Natural killer cell (primary cell): ENCODE data around the gene FBXW11. TPM values are rescaled to one million over a fixed set of nuclear protein-coding genes. Genes with fewer than 3 reads are reported as not detected.

Experiments
- ATAC-seq, 3 donors: fragments of 150-1000 bp in 2 of 3; fragments of 200-7000 bp in 1 of 3; cut with Tn5 transposase; 1 replicate in 1 of 3; 2 replicates in 2 of 3; pipeline ENCODE4 v1.10.0; 2021; ENCODE audit warnings: mild to moderate bottlenecking in 2 of 3, moderate library complexity in 2 of 3
- DNase-seq, 2 donors: peaks; one replicate each; pipeline versions ENCODE4 v3.0.0 to v3.0.0-alpha.2; 2013 to 2021; ENCODE audit warnings: mixed read lengths in 1 of 2
- H3K27ac ChIP-seq: one replicate; pipeline ENCODE4 v1.5.1; 2013; ENCODE audit warnings: mild to moderate bottlenecking, low read length
- H3K27me3 ChIP-seq: one replicate; pipeline ENCODE4 v1.6.1; 2013; ENCODE audit warnings: low read length; ENCODE audit not compliant: control insufficient read depth, insufficient read depth
- H3K36me3 ChIP-seq: one replicate; pipeline ENCODE4 v1.6.1; 2013; ENCODE audit warnings: low read length; ENCODE audit not compliant: control insufficient read depth, insufficient read depth
- H3K4me1 ChIP-seq: one replicate; pipeline ENCODE4 v1.6.1; 2013; ENCODE audit warnings: low read length; ENCODE audit not compliant: control insufficient read depth, insufficient read depth
- H3K4me3 ChIP-seq: one replicate; pipeline ENCODE4 v1.5.1; 2013; ENCODE audit warnings: low read length
- H3K9me3 ChIP-seq: one replicate; pipeline ENCODE4 v1.6.1; 2013; ENCODE audit warnings: low read length; ENCODE audit not compliant: control insufficient read depth, insufficient read depth
- H3K27ac Mint-ChIP-seq, 2 donors: one replicate each; pipeline ENCODE4 v1.8.0; 2022; ENCODE audit warnings: mild to moderate bottlenecking in 2 of 2, mixed read lengths in 2 of 2, moderate library complexity in 1 of 2
- H3K27me3 Mint-ChIP-seq, 2 donors: one replicate each; pipeline ENCODE4 v1.8.0; 2022; ENCODE audit warnings: low read depth in 2 of 2, mixed read lengths in 2 of 2
- H3K36me3 Mint-ChIP-seq: one replicate; pipeline ENCODE4 v1.8.0; 2022; ENCODE audit warnings: mixed read lengths
- H3K4me1 Mint-ChIP-seq, 2 donors: one replicate each; pipeline ENCODE4 v1.8.0; 2022; ENCODE audit warnings: mixed read lengths in 2 of 2
- H3K4me3 Mint-ChIP-seq: one replicate; pipeline ENCODE4 v1.8.0; 2022; ENCODE audit warnings: mild to moderate bottlenecking, moderate library complexity, mixed read lengths
- H3K9me3 Mint-ChIP-seq, 2 donors: one replicate each; pipeline ENCODE4 v1.8.0; 2022; ENCODE audit warnings: mixed read lengths in 2 of 2
- CTCF ChIP-seq: fragments of 200-600 bp; IDR thresholded peaks from one replicate; pipeline ENCODE4 v1.8.0; 2022; ENCODE audit warnings: antibody characterized with exemption
- WGBS: methylation state at CpG from one replicate; pipeline ENCODE4 v1.1.7; 2013; ENCODE audit warnings: missing lambda C conversion rate; ENCODE audit not compliant: insufficient coverage; 5-methylcytosine and 5-hydroxymethylcytosine counted together
- intact Hi-C: fragments of 100-400 bp; cut with micrococcal nuclease; formaldehyde crosslinking; loops from one replicate; pipeline ENCODE4 v1.14.2; 2022
- total RNA-seq, 4 donors: library from RNA; stranded (reverse); fragments of 120-200 nt in 1 of 4; gene quantifications; one replicate each; pipeline versions ENCODE4 v1.2.3 to v1.2.4, GENCODE V29; 2013 to 2022

FBXW11 gene
- total RNA-seq, 3 donors from 2014 or later (not counting 1 experiment from before 2014, with no cell fraction given), result 26.7 to 40.3 (median 39.5) TPM

- H3K4me3 ChIP-seq, result no peak overlapping the region
- no peaks in the 10 kb centered on the region for H3K27me3 Mint-ChIP-seq
- no peak overlapping the region for H3K4me3 Mint-ChIP-seq
- H3K4me1 Mint-ChIP-seq, result peaks cover 41 to 53% of the 10 kb centered on the region in 2 donors
- WGBS, result 83% methylated on average over 5 of the region's 7 CpGs
- ATAC-seq, result no peak
- H3K4me1 ChIP-seq, result no peaks in the 10 kb centered on the region
- no peak for TF ChIP-seq CTCF
- H3K27ac ChIP-seq, result no peak overlapping the region
- intact Hi-C loops, result loop anchor here (2.0 to 5.0 kb wide), 4 partner anchors 150 to 700 kb away; partner anchors contain the start of gene FGF18
- H3K27me3 ChIP-seq, result no peaks in the 10 kb centered on the region
- peaks cover 9% of the 10 kb centered on the region for H3K36me3 ChIP-seq
- H3K36me3 Mint-ChIP-seq, result no peaks in the 10 kb centered on the region
- H3K27ac Mint-ChIP-seq, result no peak overlapping the region
- no peaks in the 10 kb centered on the region for H3K9me3 Mint-ChIP-seq
- DNase-seq, result no peak
- no peaks in the 10 kb centered on the region for H3K9me3 ChIP-seq
Measured at GRCh38 chr5:171906703-171907590, 99.5 kb downstream of the FBXW11 start.

GRCh38 chr5:171906066-171906570, 100.3 kb downstream of the FBXW11 start:
- peaks cover 36 to 45% of the 10 kb centered on the region in 2 donors for H3K4me1 Mint-ChIP-seq

GRCh38 chr5:171904886-171905285, 101.6 kb downstream of the FBXW11 start:
- ATAC-seq (no peak), DNase-seq (no peak)
- peak overlapping the region in 1 of 2 donors; percentile 54 for H3K27ac Mint-ChIP-seq
- H3K4me3 Mint-ChIP-seq, result no peak overlapping the region
- Histone ChIP-seq H3K4me1 (no peaks in the 10 kb centered on the region), H3K9me3 (no peaks in the 10 kb centered on the region), H3K36me3 (peaks cover 7% of the 10 kb centered on the region), H3K4me3 (no peak overlapping the region), H3K27ac (no peak overlapping the region), H3K27me3 (no peaks in the 10 kb centered on the region)
- peaks cover 46% of the 10 kb centered on the region in 2 donors for H3K4me1 Mint-ChIP-seq
- H3K9me3 Mint-ChIP-seq, result no peaks in the 10 kb centered on the region
- no peaks in the 10 kb centered on the region for H3K36me3 Mint-ChIP-seq
- no peaks in the 10 kb centered on the region for H3K27me3 Mint-ChIP-seq
- TF ChIP-seq CTCF, result no peak
- intact Hi-C loops, result loop anchor here (5.0 kb wide), 3 partner anchors 152 to 698 kb away; no protein-coding TSS in a partner anchor

More at GRCh38 chr5:171906066-171906570, 100.3 kb downstream of the FBXW11 start:
- 21% methylated on average over 4 of the region's 4 CpGs for WGBS
- intact Hi-C loops, result loop anchor here (2.0 to 5.0 kb wide), 4 partner anchors 151 to 699 kb away; partner anchors contain the start of gene FGF18
- Mint-ChIP-seq H3K27me3 (no peaks in the 10 kb centered on the region), H3K27ac (no peak overlapping the region), H3K36me3 (no peaks in the 10 kb centered on the region), H3K9me3 (no peaks in the 10 kb centered on the region), H3K4me3 (no peak overlapping the region)
- no peak for TF ChIP-seq CTCF
- no peak for DNase-seq
- no peak for ATAC-seq
- Histone ChIP-seq H3K27me3 (no peaks in the 10 kb centered on the region), H3K27ac (no peak overlapping the region), H3K4me1 (no peaks in the 10 kb centered on the region), H3K9me3 (no peaks in the 10 kb centered on the region), H3K4me3 (no peak overlapping the region), H3K36me3 (peaks cover 9% of the 10 kb centered on the region)
